Hepatic stellate cell (primary cell): Measurements from ENCODE around the gene CTDNEP1.
A peak's percentile ranks its signal among the peaks of the same experiment; 100 is the strongest.

ENCODE experiments used
- DNase-seq: peaks from one replicate; pipeline ENCODE4 v3.0.0; 2011; ENCODE audit warnings: low spot score

The CTDNEP1 gene

GRCh38 chr17:7251661-7252175 is at the start of gene CTDNEP1:
Gene CTDNEP1 (minus strand): TSS chr17:7251734. CDS start chr17:7251296, 438 bp downstream.
- peak; percentile 99 for DNase-seq

GRCh38 chr17:7296189-7296861 is 44.8 kb upstream of the CTDNEP1 start:
- DNase-seq: peak; percentile 89

- no peak for DNase-seq
These were observed 44.0 kb upstream of the CTDNEP1 start for GRCh38 chr17:7295230-7296180.

- peak; percentile 64 for DNase-seq
These were observed 43.1 kb upstream of the CTDNEP1 start, which contains the start of gene YBX2 for GRCh38 chr17:7294614-7295153. Gene YBX2 (minus strand): TSS chr17:7294639. CDS start chr17:7294500, 139 bp downstream.

- DNase-seq: no peak
These were observed 42.5 kb upstream of the CTDNEP1 start for GRCh38 chr17:7293816-7294613.

- no peak for DNase-seq
These were observed 41.6 kb upstream of the CTDNEP1 start for GRCh38 chr17:7293159-7293558.

- DNase-seq: no peak
These were observed 41.2 kb upstream of the CTDNEP1 start for GRCh38 chr17:7292729-7293128.

- DNase-seq: peak; percentile 1
These were observed 40.7 kb upstream of the CTDNEP1 start for GRCh38 chr17:7292194-7292593.

- peak; percentile 10 for DNase-seq
These were observed 39.2 kb upstream of the CTDNEP1 start for GRCh38 chr17:7290685-7291084.

GRCh38 chr17:7290166-7290565 is 38.6 kb upstream of the CTDNEP1 start:
- DNase-seq: no peak

GRCh38 chr17:7289256-7290032 is 37.9 kb upstream of the CTDNEP1 start:
- peak; percentile 3 for DNase-seq

- peak; percentile 0 for DNase-seq
These were observed 34.1 kb upstream of the CTDNEP1 start for GRCh38 chr17:7285679-7286078.

- peak; percentile 1 for DNase-seq
These were observed 33.4 kb upstream of the CTDNEP1 start for GRCh38 chr17:7284911-7285310.

GRCh38 chr17:7283471-7284216 is 32.1 kb upstream of the CTDNEP1 start:
- DNase-seq: no peak

GRCh38 chr17:7282752-7283321 is 31.3 kb upstream of the CTDNEP1 start:
- DNase-seq: no peak

- DNase-seq: peak; percentile 9
These were observed 30.6 kb upstream of the CTDNEP1 start for GRCh38 chr17:7281953-7282751.

GRCh38 chr17:7281074-7281952 is 29.8 kb upstream of the CTDNEP1 start, which contains the start of gene SLC2A4:
Gene SLC2A4 (plus strand): TSS chr17:7281718. CDS start chr17:7281935, 217 bp downstream.
- peak; percentile 98 for DNase-seq
